Measurements from ENCODE around the gene RNF157.
"Not testable (repeated sequence)": the region's sequence is repeated elsewhere in the genome, so short reads cannot be mapped to it uniquely, and the experiment has no call there.

Gene RNF157

GRCh38 chr17:76252967-76253766, 12.9 kb upstream of the RNF157 start:
- DNase-seq = not testable (repeated sequence)

DNA sequence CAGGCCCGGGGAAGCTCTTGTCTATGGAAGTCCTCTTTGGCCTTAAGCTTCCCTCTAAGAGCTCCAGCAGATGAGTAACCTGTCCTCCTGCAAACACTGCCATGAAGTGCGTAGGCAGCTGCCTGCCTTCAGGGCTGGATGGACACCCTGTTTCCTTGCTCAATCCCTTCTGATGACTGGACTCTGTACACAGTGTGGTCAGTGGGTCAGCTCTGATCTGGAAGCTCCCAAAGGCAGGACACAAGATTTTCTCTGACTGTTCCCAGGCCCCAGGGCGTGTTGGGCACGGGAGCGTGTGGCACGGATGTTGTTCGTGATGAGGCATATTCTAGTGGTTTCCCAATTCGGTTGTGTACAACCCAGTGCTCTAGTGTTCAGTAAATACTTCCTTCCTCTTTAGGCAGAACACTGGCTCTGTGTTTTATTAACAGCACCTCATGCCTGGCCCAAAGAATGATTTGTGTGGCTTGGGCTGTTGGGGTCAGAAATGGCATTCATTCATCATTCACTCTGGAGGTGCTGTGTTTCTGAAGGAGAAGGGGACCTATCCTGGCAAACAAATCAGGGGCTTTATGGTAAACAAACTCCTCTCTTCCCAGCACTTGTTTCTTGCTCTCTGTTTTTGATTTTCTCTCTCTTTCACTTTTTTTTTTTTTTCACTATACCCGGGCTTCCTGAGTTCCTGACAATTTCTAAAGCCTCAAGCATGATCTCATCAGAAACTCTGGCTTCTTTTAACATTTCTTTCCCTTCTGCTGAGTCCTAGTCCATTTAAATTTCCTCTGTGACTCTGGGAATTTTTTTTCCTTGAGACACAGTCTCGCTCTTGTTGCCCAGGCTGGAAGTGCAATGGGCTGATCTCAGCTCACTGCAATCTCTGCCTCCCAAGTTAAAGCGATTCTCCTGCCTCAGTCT, 12.0 kb upstream of the RNF157 start:
- DNase-seq = peak; percentile 55

DNA sequence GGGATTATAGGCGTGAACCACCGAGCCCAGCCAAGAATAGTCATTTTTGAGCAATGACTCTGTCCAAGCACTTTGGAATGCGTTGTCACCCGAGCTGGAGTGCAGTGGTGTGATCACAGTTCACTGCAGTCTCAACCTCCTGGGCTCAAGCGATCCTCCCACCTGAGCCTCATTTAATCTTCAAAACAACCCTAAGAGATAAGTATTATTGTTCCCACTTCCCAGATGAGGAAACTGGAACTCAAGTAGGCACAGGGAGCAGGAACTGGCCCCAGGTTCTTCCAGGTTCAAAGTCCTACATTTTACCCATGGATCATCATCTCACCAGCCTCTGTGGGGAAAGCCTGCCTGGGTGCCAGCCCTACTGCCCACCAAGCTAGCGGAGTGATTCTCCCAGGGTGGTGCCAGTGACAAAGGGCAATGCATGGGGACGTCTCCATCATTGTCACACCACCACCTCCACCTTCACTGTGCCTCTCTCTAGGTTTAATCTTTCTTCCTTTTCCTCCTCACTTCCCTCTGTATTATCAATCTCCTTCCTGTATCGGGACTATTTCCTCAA, 11.3 kb upstream of the RNF157 start:
- DNase-seq = no peak

DNA sequence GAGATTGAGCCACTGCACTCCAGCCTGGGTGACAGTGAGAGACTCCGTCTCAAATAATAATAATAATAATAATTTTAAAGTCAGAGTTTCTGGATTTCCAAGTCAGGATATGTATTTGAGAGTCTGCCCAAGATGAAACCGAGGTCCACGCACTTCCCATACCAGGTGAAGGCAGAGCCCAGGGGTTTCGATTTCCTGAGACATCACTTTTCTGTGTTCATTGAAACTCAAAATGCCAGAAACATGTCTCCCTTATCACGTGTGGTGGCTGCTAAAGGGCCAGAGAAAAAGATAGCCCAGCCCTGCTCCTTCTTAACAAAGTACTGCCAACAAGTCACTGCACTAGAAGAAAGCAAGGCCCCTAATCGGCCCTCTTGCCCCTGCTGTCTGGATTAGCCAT, 9.8 kb upstream of the RNF157 start:
- DNase-seq = no peak

DNA sequence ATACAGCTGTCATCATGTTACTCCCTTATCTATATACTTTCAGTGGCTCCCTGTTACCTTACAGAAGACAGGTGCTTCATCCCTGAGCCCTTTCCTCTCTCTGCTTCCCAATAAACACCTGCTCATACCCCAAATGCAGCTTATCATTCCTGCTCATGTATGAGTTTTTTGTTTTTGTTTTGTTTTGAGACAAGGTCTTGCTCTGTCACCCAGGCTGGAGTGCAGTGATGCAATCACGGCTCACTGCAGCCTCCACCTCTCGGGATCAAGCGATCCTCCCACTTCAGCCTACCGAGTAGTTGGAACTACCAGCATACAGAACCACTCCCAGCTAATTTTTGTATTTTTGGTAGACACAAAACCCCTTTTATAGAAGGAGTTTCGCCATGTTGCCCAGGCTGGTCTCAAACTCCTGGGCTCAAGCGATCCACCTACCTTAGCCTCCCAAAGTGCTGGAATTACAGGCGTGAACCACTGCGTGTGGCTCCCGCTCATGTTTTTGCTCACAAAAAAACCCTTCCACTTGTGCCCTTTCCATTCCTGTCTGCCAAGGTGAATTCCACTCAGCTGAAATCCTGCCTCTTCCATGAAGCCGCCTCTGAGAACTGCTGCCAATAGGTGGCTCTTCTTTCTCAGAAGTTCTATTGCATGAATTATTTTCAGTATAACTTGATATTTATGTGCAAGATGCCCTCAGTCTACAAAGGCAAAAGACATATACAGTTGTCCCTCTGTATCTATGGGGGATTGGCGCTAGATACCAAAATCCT, 7.9 kb upstream of the RNF157 start:
- no peak for DNase-seq

GRCh38 chr17:76247304-76247703, 7.0 kb upstream of the RNF157 start:
- DNase-seq = no peak

DNA sequence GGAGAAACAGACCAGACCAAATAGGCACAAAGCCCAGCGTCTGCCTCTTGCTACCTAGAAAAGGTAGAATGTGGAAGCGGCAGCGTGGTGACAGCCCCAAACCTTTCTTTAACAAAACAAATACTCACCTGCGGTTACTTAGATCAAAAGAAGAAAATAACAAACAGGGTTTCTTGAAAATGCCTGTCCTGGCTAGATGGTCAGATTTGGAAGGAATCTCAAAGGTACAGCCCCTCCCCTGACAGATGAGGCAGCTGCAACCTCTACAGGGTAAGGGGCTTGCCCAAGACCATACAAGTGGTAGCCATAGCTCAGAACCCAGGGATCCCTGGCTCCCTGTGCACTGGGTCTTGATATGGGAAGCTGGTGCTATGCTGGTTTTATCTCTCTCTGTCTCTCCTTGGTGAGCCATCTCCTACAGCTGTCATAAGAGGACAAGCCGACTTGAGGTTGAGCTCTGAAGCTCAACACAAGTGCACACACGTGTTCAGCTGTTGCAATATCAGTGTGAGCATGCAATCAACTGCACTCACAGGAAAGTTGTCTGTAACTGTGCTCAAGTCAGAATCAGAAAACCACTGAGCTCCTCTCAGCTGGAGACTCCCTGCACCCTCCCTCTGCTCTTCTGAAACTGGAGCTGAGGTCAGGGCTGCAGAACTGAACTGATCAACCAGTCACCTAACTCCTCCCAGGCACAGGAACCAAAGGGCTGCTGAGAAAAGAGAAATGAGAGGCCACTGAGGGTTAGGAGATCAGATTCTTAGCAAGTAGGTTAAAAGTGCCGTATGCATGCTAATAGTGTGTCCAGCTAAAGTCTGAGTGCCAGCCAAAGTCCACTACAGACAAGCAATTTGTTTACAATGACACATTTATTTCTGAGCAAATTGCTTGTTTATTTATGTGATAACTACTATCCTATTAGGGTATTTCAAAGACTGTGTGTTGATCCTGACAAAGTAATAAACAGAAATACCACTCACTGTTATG, 6.1 kb upstream of the RNF157 start:
- DNase-seq = peak; percentile 42

GRCh38 chr17:76244721-76245120, 4.4 kb upstream of the RNF157 start:
- DNase-seq = not testable (repeated sequence)

DNA sequence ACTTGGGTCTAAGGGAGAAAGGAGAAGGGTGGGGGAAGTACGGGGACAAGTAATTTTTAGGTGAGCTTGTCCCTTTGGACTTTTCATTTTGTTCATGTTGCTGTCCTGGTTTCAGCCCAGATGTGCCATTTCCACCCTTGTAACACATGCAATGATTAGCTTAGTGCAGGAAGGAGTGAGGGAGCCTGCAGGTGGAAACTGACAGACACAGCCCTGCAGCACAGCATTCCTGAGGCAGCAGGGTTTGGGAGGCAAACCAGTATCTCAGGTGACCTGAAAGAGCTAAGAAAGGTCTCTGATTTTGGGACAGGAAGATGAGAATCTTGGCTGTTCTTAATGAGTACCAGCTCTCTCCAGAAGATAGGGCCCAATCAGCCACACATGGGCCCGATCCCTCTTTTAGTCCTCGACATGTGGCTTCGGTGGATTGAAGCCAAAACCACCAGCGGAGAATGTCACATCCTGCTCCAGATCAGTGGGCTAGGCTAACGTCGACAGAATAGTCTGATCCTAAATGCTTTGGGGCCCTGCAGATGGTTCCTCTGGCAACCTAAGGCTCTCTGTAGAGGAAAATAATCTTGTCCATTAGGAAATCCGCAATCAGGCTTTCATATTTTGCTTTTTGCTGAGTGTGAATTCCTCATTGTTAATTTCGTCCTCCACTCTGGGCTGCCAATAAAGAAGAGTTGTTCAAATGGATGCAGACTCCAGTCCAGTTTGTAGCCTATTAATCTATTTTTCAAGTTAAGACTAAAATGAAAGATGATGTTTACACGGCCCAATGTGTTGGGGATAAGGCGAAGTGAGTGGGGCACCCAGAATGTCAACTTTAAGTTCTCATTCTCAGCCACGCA, 3.8 kb upstream of the RNF157 start:
- no peak for DNase-seq

DNA sequence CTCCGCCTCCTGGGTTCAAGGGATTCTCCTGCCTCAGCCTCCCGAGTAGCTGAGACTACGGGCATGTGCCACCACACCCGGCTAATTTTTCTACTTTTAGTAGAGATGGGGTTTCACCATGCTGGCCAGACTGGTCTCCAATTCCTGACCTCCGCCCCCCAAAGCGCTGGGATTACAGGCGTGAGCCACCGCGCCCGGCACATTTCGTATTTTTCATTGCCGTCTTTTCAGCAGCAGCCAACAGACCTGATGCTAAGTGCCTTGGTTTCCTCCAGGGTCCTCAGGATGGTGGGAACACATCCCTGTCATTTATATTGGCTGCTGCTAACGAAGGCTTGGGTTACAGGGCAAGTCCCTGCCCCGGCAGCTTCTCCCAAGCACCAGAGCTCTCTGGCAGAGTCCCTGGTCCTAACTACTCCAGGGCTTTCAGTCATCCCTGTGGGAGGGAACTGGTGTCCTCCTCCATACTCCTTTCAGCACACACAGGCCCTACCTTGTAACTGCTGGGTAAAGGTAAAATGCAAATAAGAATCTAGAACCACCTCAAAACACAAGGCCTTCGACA, 1.5 kb upstream of the RNF157 start:
- DNase-seq = no peak

GRCh38 chr17:76241204-76241538, 878 bp upstream of the RNF157 start:
- no peak for DNase-seq

DNA sequence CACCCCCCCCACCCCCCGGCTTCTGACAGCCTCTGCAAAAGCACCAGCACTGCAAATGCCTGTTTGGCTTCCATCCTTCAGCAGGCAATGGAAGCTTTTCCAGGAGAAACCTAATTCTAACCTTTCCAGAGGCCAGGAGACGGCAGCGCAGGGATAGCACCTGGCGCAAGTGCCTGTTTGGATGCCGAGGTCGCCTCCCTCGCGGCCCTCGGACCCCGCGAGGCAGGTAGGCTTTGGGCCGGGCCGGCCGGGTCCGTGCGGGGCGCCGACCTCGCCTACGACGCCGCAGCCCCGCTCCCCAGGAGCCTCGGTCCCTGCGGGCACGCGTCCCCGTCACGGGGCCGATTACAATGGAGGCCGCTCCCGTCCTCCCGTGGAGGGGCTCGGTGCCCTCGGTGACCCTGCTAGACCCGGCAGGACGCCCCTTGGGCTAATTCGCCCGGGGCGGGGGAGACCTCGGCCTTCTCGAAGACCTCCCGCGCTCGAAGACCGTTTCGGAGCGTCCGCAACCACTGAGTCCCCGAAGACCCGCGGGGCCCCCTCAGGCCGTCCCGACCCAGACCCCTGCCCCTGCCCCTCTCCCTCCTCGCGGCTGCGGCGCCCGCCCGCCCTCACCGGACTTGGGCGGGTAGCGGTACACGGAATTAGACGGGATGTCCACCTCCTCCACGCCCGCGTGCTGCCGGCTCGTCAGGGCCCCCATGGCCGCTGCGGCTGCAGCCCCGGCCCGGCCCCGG, 587 bp downstream of the RNF157 start:
- DNase-seq = no peak

DNA sequence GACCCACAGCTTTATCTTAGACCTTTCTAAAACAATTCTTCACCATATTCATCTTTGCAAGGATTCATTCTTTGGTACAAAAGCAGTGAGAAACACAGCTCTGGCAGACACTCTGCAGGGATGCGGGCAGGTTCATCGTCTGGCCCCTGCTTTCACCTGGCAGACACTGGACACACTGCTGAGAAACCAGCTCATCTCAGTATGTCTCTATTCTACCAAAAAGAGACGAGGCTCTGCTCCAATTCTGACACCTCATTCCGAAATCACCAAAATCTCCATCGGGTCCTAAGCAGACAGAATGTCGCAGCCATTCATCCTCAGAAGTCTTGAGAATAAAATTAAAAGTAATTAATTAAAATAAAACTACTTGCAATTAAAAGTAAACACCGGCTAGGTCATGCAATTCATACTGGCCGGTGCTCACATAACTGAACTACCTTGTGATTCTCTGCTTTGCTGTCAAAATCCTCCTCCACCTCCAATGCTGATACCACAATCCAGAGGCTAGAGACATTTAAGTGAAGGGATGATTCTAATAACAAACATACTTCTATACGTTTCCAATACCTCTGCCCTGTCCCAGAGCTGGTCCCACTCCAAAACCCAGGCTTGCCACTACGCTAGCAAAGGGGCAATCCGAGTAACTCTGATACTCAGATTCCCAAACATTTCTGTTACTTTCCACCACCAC, 1.3 kb downstream of the RNF157 start:
- no peak for DNase-seq

GRCh38 chr17:76237859-76238313, 2.4 kb downstream of the RNF157 start:
- no peak for DNase-seq

- no peak for DNase-seq
These were observed 3.7 kb downstream of the RNF157 start for GRCh38 chr17:76236603-76237002.

- no peak for DNase-seq
These were observed 4.4 kb downstream of the RNF157 start for GRCh38 chr17:76235883-76236282.

DNA sequence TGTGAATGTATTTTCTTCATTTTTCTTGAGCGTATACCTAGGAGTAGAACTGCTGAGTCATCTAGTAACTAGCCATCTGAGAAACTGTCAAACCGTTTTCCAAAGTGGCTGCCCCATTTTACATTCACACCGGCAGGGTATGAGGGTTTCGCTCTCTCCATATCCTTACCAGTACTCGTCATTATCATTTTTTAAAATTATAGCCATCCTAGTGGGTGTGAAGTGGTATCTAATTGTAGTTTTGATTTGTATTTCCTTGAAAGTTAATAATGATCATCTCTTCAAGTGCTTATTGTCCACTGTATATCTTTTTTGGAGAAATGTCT, 6.0 kb downstream of the RNF157 start:
- DNase-seq = no peak

DNA sequence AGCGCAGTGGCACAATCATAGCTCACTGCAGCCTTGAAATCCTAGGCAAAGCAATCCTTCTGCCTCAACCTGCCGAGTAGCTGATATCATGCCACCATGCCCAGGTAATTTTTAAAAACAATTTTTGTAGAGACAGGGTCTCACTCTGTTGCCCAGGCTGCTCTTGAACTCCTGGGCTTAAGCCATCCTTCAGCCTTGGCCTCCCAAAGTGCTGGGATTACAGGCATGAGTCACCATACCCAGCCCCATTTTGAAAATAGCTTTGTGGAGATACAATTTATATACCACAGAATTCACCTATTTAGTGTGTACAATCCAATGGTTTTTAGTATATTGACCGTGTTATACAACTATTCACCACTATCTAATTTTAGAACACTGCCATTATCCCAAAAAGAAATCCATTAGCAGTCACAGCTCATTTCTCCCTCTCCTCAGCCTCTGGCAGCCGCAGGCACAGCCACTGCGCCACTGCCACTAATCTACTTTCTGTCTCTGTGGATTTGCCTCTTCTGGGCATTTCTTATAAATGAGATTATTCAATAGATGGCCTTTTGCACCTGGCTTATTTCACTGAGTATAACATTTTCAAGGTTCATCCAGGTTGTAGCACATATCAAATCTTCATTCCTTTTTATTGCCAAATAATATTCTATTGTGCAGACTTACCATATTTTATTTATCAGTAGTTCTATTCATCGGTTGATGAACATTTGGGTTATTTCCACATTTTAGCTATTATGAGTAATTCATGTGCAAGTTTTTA, 6.5 kb downstream of the RNF157 start:
- DNase-seq = no peak

All from CD4-positive, alpha-beta T cell treated with Interleukin-12 subunit alpha and Interleukin-12 subunit beta, for 1 hour (primary cell).